ENCODE data around the gene C10orf90. TPM values are rescaled to one million over a fixed set of nuclear protein-coding genes. Genes with fewer than 3 reads are reported as not detected.

The C10orf90 gene
- total RNA-seq, 1 experiment from 2014 or later, result 0.18 TPM

GRCh38 chr10:126658928-126659327 is 11.6 kb downstream of the C10orf90 start:
- H3K27me3 ChIP-seq (ENCODE audit: low read length), result no peaks in the 10 kb centered on the region
- no peak overlapping the region for H3K27ac ChIP-seq (ENCODE audit: low read length)
- no peak overlapping the region for H3K4me2 ChIP-seq (ENCODE audit: low read length)
- H3K9ac ChIP-seq (ENCODE audit: low read length), result no peak overlapping the region
- DNase-seq, result no peak
- ChIA-PET POLR2A (ENCODE audit: unreplicated experiment) (no interaction called here), CTCF (no interaction called here)
- no peak for ATAC-seq
- H3K4me1 ChIP-seq (ENCODE audit: insufficient read depth, low read length), result peaks cover 5% of the 10 kb centered on the region
- intact Hi-C loops (cut with micrococcal nuclease), result no loop called here
- no peaks in the 10 kb centered on the region for H3K9me2 ChIP-seq (replicated peaks; ENCODE audit: low read length)
- no peak overlapping the region for H3K4me3 ChIP-seq (ENCODE audit: low read length)
- TF ChIP-seq EZH2 (IDR thresholded peaks at IDR 0.05; ENCODE audit: low read length, unreplicated experiment) (no peak), EZH2phosphoT487 (IDR thresholded peaks at IDR 0.05; ENCODE audit: borderline replicate concordance, low read length) (no peak), CTCF (conservative IDR thresholded peaks at IDR 0.05; ENCODE audit: low read depth, low read length) (no peak)
- no peak overlapping the region for H2AFZ ChIP-seq (ENCODE audit: low read length)
- H3K9me3 ChIP-seq (ENCODE audit: low read length), result no peaks in the 10 kb centered on the region
- H3F3A ChIP-seq (ENCODE audit: low read length, unreplicated experiment), result no peaks in the 10 kb centered on the region
- BruUV-seq (replicated peaks), result no TSS peak
- no peaks in the 10 kb centered on the region for H4K20me1 ChIP-seq (ENCODE audit: low read length)
- H3K36me3 ChIP-seq (ENCODE audit: low read depth, low read length), result no peaks in the 10 kb centered on the region
- H3K79me2 ChIP-seq (ENCODE audit: low read length), result no peaks in the 10 kb centered on the region

GRCh38 chr10:126654579-126654978 is 15.9 kb downstream of the C10orf90 start:
- DNase-seq, result no peak
- CTCF ChIA-PET, result no interaction called here
- no TSS peak for BruUV-seq (replicated peaks)

DNA sequence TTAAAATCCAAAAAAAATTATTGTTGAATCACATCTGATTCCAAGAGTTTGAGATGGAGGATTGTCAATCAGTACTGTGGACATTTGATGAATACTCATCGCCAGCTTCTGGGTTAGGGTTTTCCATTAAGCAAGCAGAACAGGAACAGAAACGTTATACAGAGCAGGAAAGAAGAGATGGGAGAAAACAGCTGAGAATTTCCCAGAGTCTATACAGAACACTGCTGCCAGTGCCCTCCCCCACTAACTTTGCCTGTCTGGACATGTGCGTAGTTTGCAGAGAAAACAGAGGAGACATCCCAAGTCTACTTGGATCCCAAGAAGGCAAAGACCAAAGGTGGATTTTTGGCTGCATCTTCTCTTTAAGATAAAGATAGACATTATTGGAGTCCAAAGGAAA is 19.0 kb downstream of the C10orf90 start:
- no peaks in the 10 kb centered on the region for H3K36me3 ChIP-seq (ENCODE audit: low read depth, low read length)
- DNase-seq, result no peak
- no TSS peak for BruUV-seq (replicated peaks)
- H3K9ac ChIP-seq (ENCODE audit: low read length), result no peak overlapping the region
- ChIA-PET CTCF (no interaction called here), POLR2A (ENCODE audit: unreplicated experiment) (no interaction called here)
- no peaks in the 10 kb centered on the region for H3K4me1 ChIP-seq (ENCODE audit: insufficient read depth, low read length)
- no peaks in the 10 kb centered on the region for H3K9me2 ChIP-seq (replicated peaks; ENCODE audit: low read length)
- no peak overlapping the region for H3K4me3 ChIP-seq (ENCODE audit: low read length)
- no peaks in the 10 kb centered on the region for H4K20me1 ChIP-seq (ENCODE audit: low read length)
- no peaks in the 10 kb centered on the region for H3F3A ChIP-seq (ENCODE audit: low read length, unreplicated experiment)
- ATAC-seq, result no peak
- H2AFZ ChIP-seq (ENCODE audit: low read length), result no peak overlapping the region
- H3K27ac ChIP-seq (ENCODE audit: low read length), result no peak overlapping the region
- intact Hi-C loops (cut with micrococcal nuclease), result no loop called here
- H3K4me2 ChIP-seq (ENCODE audit: low read length), result no peak overlapping the region
- H3K79me2 ChIP-seq (ENCODE audit: low read length), result no peaks in the 10 kb centered on the region
- H3K27me3 ChIP-seq (ENCODE audit: low read length), result no peaks in the 10 kb centered on the region
- no peaks in the 10 kb centered on the region for H3K9me3 ChIP-seq (ENCODE audit: low read length)
- TF ChIP-seq CTCF (conservative IDR thresholded peaks at IDR 0.05; ENCODE audit: low read depth, low read length), result no peak
- no peak for TF ChIP-seq EZH2phosphoT487 (IDR thresholded peaks at IDR 0.05; ENCODE audit: borderline replicate concordance, low read length)
- TF ChIP-seq EZH2 (IDR thresholded peaks at IDR 0.05; ENCODE audit: low read length, unreplicated experiment), result no peak

More at GRCh38 chr10:126654579-126654978, 15.9 kb downstream of the C10orf90 start:
- H3K4me1 ChIP-seq (ENCODE audit: insufficient read depth, low read length), result no peaks in the 10 kb centered on the region
- no peak overlapping the region for H3K4me3 ChIP-seq (ENCODE audit: low read length)
- no peaks in the 10 kb centered on the region for H3K27me3 ChIP-seq (ENCODE audit: low read length)
- no peaks in the 10 kb centered on the region for H3K36me3 ChIP-seq (ENCODE audit: low read depth, low read length)
- TF ChIP-seq EZH2phosphoT487 (IDR thresholded peaks at IDR 0.05; ENCODE audit: borderline replicate concordance, low read length) (no peak), CTCF (conservative IDR thresholded peaks at IDR 0.05; ENCODE audit: low read depth, low read length) (no peak), EZH2 (IDR thresholded peaks at IDR 0.05; ENCODE audit: low read length, unreplicated experiment) (no peak)
- H4K20me1 ChIP-seq (ENCODE audit: low read length), result no peaks in the 10 kb centered on the region
- no peak overlapping the region for H3K4me2 ChIP-seq (ENCODE audit: low read length)
- intact Hi-C loops (cut with micrococcal nuclease), result no loop called here
- H3F3A ChIP-seq (ENCODE audit: low read length, unreplicated experiment), result no peaks in the 10 kb centered on the region
- H3K79me2 ChIP-seq (ENCODE audit: low read length), result no peaks in the 10 kb centered on the region
- no peaks in the 10 kb centered on the region for H3K9me2 ChIP-seq (replicated peaks; ENCODE audit: low read length)
- H3K9ac ChIP-seq (ENCODE audit: low read length), result no peak overlapping the region
- POLR2A ChIA-PET (ENCODE audit: unreplicated experiment), result no interaction called here
- H2AFZ ChIP-seq (ENCODE audit: low read length), result no peak overlapping the region
- ATAC-seq, result no peak
- H3K27ac ChIP-seq (ENCODE audit: low read length), result no peak overlapping the region
- no peaks in the 10 kb centered on the region for H3K9me3 ChIP-seq (ENCODE audit: low read length)
